K562 (cell line): ENCODE data around the gene ITPKB. TPM values are rescaled to one million over a fixed set of nuclear protein-coding genes. Genes with fewer than 3 reads are reported as not detected.

Experiments used
- ATAC-seq: fragments of 200-7000 bp; cut with Tn5 transposase; 3 replicates; pipeline ENCODE4 v1.9.1; 2020; ENCODE audit warnings: moderate library complexity
- BruUV-seq: library from RNA; stranded (reverse); fragments of 400-500 nt; replicated peaks from 2 replicates; lab custom pipeline; 2021; lab: Mats Ljungman, UMichigan
- CTCF ChIA-PET: fragments of 300-600 bp; formaldehyde crosslinking; extraction: SDS; loops from one replicate; lab custom pipeline; 2021; ENCODE audit warnings: low intra/inter-chr PET ratio; lab: Yijun Ruan, JAX
- POLR2A ChIA-PET: fragments of 300-600, 350-650 bp; sonication (Branson Sonifier 250); formaldehyde crosslinking; extraction: SDS; loops from one replicate; lab custom pipeline; 2021; ENCODE audit warnings: antibody characterized with exemption, inconsistent platforms; lab: Yijun Ruan, JAX
- DNase-seq, 4 experiments: peaks; one replicate each; pipeline versions ENCODE4 v3.0.0 to v3.0.0-alpha.2; 2011 to 2018; ENCODE audit warnings: low spot score in 3 of 4, mixed read lengths in 3 of 4; ENCODE audit errors: extremely low read depth in 1 of 4
- FAIRE-seq: peaks from 2 replicates; lab custom pipeline; 2011; peaks lifted over from hg19 to GRCh38; lab: Jason Lieb, UNC
- H2AFZ ChIP-seq: 2 replicates; pipeline ENCODE4 v1.6.0; 2011; ENCODE audit warnings: low read depth, low read length, control low read depth, inconsistent platforms
- H3K27ac ChIP-seq: fragments of 200-600 bp; 3 replicates; pipeline ENCODE4 v1.8.0; 2011; ENCODE audit warnings: low read depth, mild to moderate bottlenecking, control low read depth, inconsistent platforms, low read length, moderate library complexity, mixed read lengths; ENCODE audit errors: extremely low read depth
- H3K27me3 ChIP-seq, 2 experiments: fragments of 300-600 bp in 1 of 2; 2 replicates in 1 of 2; 3 replicates in 1 of 2; pipeline versions ENCODE4 v1.6.0 to v1.8.0; 2011; ENCODE audit warnings: inconsistent platforms in 2 of 2, low read length in 2 of 2, mild to moderate bottlenecking in 1 of 2, mixed read lengths in 1 of 2, moderate library complexity in 1 of 2; ENCODE audit not compliant: control insufficient read depth in 2 of 2, insufficient read depth in 2 of 2
- H3K36me3 ChIP-seq: fragments of 300-600 bp; 3 replicates; pipeline ENCODE4 v1.8.0; 2011; ENCODE audit warnings: mild to moderate bottlenecking, low read length, inconsistent platforms; ENCODE audit not compliant: control insufficient read depth, insufficient read depth
- H3K4me1 ChIP-seq, 2 experiments: fragments of 200-600 bp in 1 of 2; replicated peaks in 1 of 2; 2 replicates in 1 of 2; 3 replicates in 1 of 2; pipeline versions ENCODE4 v1.5.1 to v1.8.0; 2011; ENCODE audit warnings: inconsistent platforms in 2 of 2, low read length in 2 of 2, mild to moderate bottlenecking in 1 of 2, mixed read lengths in 1 of 2, moderate library complexity in 1 of 2; ENCODE audit not compliant: control insufficient read depth in 2 of 2, insufficient read depth in 2 of 2
- H3K4me2 ChIP-seq: 2 replicates; pipeline ENCODE4 v1.6.1; 2011; ENCODE audit warnings: low read length, control low read depth, inconsistent platforms, mixed read lengths; ENCODE audit not compliant: insufficient read depth
- H3K4me3 ChIP-seq: fragments of 200-600 bp; sonication (generic), shearing (Covaris generic); 2 replicates; pipeline ENCODE4 v1.5.1; 2016; ENCODE audit warnings: control low read depth, inconsistent platforms
- H3K79me2 ChIP-seq: fragments of 200-600 bp; 3 replicates; pipeline ENCODE4 v1.8.0; 2011; ENCODE audit warnings: low read length, inconsistent platforms; ENCODE audit not compliant: control insufficient read depth, insufficient read depth
- H3K9ac ChIP-seq, 2 experiments: 2 replicates each; pipeline versions ENCODE4 v1.6.0 to v1.6.1; 2011; ENCODE audit warnings: low read depth in 2 of 2, low read length in 2 of 2, control low read depth in 1 of 2, inconsistent platforms in 1 of 2, mild to moderate bottlenecking in 1 of 2, mixed read lengths in 1 of 2; ENCODE audit not compliant: insufficient read depth in 1 of 2
- H3K9me1 ChIP-seq: one replicate; pipeline ENCODE4 v1.6.0; 2011; ENCODE audit warnings: inconsistent platforms, mild to moderate bottlenecking, low read length, moderate library complexity; ENCODE audit not compliant: control insufficient read depth, insufficient read depth
- H3K9me3 ChIP-seq: replicated peaks from 2 replicates; pipeline ENCODE4 v1.5.1; 2011; ENCODE audit warnings: low read depth, low read length, inconsistent platforms; ENCODE audit not compliant: control insufficient read depth, insufficient read depth
- H4K20me1 ChIP-seq: replicated peaks from 2 replicates; pipeline ENCODE4 v1.6.1; 2011; ENCODE audit warnings: low read length, inconsistent platforms, mixed read lengths; ENCODE audit not compliant: control insufficient read depth, insufficient read depth
- BMI1 ChIP-seq: fragments of 150-350 bp; IDR thresholded peaks from 2 replicates; pipeline ENCODE4 v1.6.1; 2014; ENCODE audit warnings: low read length
- CREB3L1 ChIP-seq: fragments of 450-650 bp; IDR thresholded peaks from 2 replicates; pipeline ENCODE4 v1.6.1; 2014; ENCODE audit warnings: low read depth, mild to moderate bottlenecking, moderate library complexity, borderline replicate concordance
- ETS2 ChIP-seq: IDR thresholded peaks from 2 replicates; pipeline ENCODE4 v1.6.1; 2016; ENCODE audit warnings: borderline replicate concordance, missing genetic modification characterization, mild to moderate bottlenecking, moderate library complexity, missing compliant biosample characterization; ENCODE audit not compliant: poor library complexity, severe bottlenecking
- FOXA3 ChIP-seq, 2 experiments: fragments of 450-650 bp in 1 of 2; sonication (generic) in 1 of 2; formaldehyde crosslinking; IDR thresholded peaks in 1 of 2; conservative IDR thresholded peaks in 1 of 2; 2 replicates each; pipeline versions ENCODE4 v1.4.0 to v1.8.0; 2020 to 2022; ENCODE audit warnings: mild to moderate bottlenecking in 2 of 2, missing genetic modification reagents in 1 of 2
- PCBP1 ChIP-seq: fragments of 200-400 bp; formaldehyde crosslinking; IDR thresholded peaks from 2 replicates; pipeline ENCODE4 v1.6.1; 2018; ENCODE audit warnings: mild to moderate bottlenecking, low read depth, low read length; ENCODE audit not compliant: poor library complexity, severe bottlenecking
- POLR3A ChIP-seq: IDR thresholded peaks from 2 replicates; pipeline ENCODE4 v1.6.1; 2011; ENCODE audit warnings: borderline replicate concordance, mild to moderate bottlenecking, moderate library complexity; ENCODE audit not compliant: insufficient read length, insufficient read depth; ENCODE audit errors: extremely low read depth
- SMAD1 ChIP-seq: fragments of 150-350 bp; IDR thresholded peaks from 2 replicates; pipeline ENCODE4 v1.6.1; 2014; ENCODE audit warnings: low read length, low read depth; ENCODE audit not compliant: partially characterized antibody
- STAT6 ChIP-seq: sonication (generic); formaldehyde crosslinking; IDR thresholded peaks from 2 replicates; pipeline ENCODE4 v1.8.1; 2023; ENCODE audit warnings: mild to moderate bottlenecking, missing genetic modification reagents
- TEAD4 ChIP-seq, 2 experiments: sonication (generic) in 1 of 2; formaldehyde crosslinking in 1 of 2; IDR thresholded peaks; 2 replicates each; pipeline versions ENCODE4 v1.6.1 to v1.8.0; 2012 to 2022; ENCODE audit warnings: borderline replicate concordance in 1 of 2, inconsistent platforms in 1 of 2, low read length in 1 of 2, mild to moderate bottlenecking in 1 of 2, missing genetic modification reagents in 1 of 2
- ZNF551 ChIP-seq: fragments of 250-450 bp; sonication (Bioruptor Pico); IDR thresholded peaks from 2 replicates; pipeline ENCODE4 v1.5.0; 2021; ENCODE audit warnings: mild to moderate bottlenecking, moderate library complexity
- WGBS: fragments of 100-300 bp; shearing (Covaris generic); methylation state at CpG from one replicate; pipeline ENCODE4 v1.1.6; 2016; ENCODE audit warnings: low coverage, mixed read lengths; ENCODE audit not compliant: insufficient coverage; ENCODE audit errors: missing lambda C conversion rate; 5-methylcytosine and 5-hydroxymethylcytosine counted together
- in situ Hi-C: fragments of 300-500 bp; cut with MboI; formaldehyde crosslinking; loops from 4 replicates; pipeline ENCODE4 v1.15.0; 2018; ENCODE audit warnings: inconsistent platforms, mixed read lengths
- intact Hi-C: fragments of 100-400 bp; cut with micrococcal nuclease; formaldehyde crosslinking; loops from 2 replicates; pipeline ENCODE4 v1.14.2; 2022
- polyA plus RNA-seq, 8 experiments: library from polyadenylated mRNA; depleted of rRNA in 4 of 8; stranded (reverse) in 5 of 8; unstranded in 3 of 8; fragments of >200 nt; fragmentation: Nextera tagmentation in 2 of 8; fragmentation: Illumina TruSeq in 1 of 8; extraction: Ambion mirVana in 2 of 8; extraction: Trizol in 1 of 8; gene quantifications; 2 replicates each; pipeline versions ENCODE4 v1.2.1 to v1.2.3, GENCODE V29; 2011 to 2014; ENCODE audit warnings: inconsistent platforms in 1 of 8, missing spikeins in 1 of 8
- total RNA-seq, 7 experiments: library from RNA; depleted of rRNA in 6 of 7; stranded (reverse); fragments of >200 nt in 6 of 7; fragmentation: Illumina TruSeq in 2 of 7; extraction: Trizol in 2 of 7; gene quantifications; 2 replicates each; pipeline versions ENCODE4 v1.2.1 to v1.2.3, GENCODE V29; 2011 to 2021; ENCODE audit warnings: low replicate concordance in 1 of 7

Gene ITPKB
- total and polyA plus RNA-seq, 9 of the 15 experiments (the other 6 are each of a cell fraction or from before 2014, with no cell fraction given), result 0.01 to 0.22 TPM; not detected in 7

- Histone ChIP-seq H3K27ac (no peak overlapping the region), H3K36me3 (no peaks in the 10 kb centered on the region), H3K4me1 (peaks cover 0 to 9% of the 10 kb centered on the region in 2 experiments; a peak in 4 of 5 replicates), H3K79me2 (no peaks in the 10 kb centered on the region), H3K9me3 (no peaks in the 10 kb centered on the region), H3K4me2 (no peak overlapping the region), H2AFZ (no peak overlapping the region), H3K9me1 (no peaks in the 10 kb centered on the region), H3K4me3 (no peak overlapping the region), H3K9ac (no peak overlapping the region), H3K27me3 (peaks cover 10 to 24% of the 10 kb centered on the region in 2 experiments; a peak in 4 of 5 replicates), H4K20me1 (no peaks in the 10 kb centered on the region)
- no peak for TF ChIP-seq SMAD1
- DNase-seq, result no peak
- ChIA-PET CTCF (no interaction called here), POLR2A (no interaction called here)
- no peak for ATAC-seq
- BruUV-seq, result no TSS peak
- in situ Hi-C loops, result no loop called here
- intact Hi-C loops, result no loop called here
- FAIRE-seq, result no peak
Observed at GRCh38 chr1:226743259-226743658, 4.2 kb upstream of the ITPKB start.

GRCh38 chr1:226741009-226741408 lies 1.9 kb upstream of the ITPKB start:
- no peak overlapping the region for H2AFZ ChIP-seq
- DNase-seq (no peak), FAIRE-seq (no peak), ATAC-seq (no peak)
- H3K79me2 ChIP-seq, result no peaks in the 10 kb centered on the region
- H3K4me3 ChIP-seq, result no peak overlapping the region
- H3K9me3 ChIP-seq, result no peaks in the 10 kb centered on the region
- intact Hi-C loops (no loop called here), in situ Hi-C loops (no loop called here)
- CTCF ChIA-PET, result no interaction called here
- H3K27me3 ChIP-seq, result peaks cover 14 to 37% of the 10 kb centered on the region in 2 experiments
- H3K9ac ChIP-seq, result no peak overlapping the region
- H3K9me1 ChIP-seq, result no peaks in the 10 kb centered on the region
- peaks cover 0 to 25% of the 10 kb centered on the region in 2 experiments; a peak in 4 of 5 replicates for H3K4me1 ChIP-seq
- WGBS, result 0% methylated on average over 3 of the region's 3 CpGs
- no TSS peak for BruUV-seq
- no peaks in the 10 kb centered on the region; the same call in 1 of the 2 replicates for H4K20me1 ChIP-seq
- H3K36me3 ChIP-seq, result no peaks in the 10 kb centered on the region
- H3K27ac ChIP-seq, result no peak overlapping the region
- POLR2A ChIA-PET, result interaction anchor here (1.0 kb wide), 1 partner anchor 359 kb away, joined by 3 read pairs; no protein-coding TSS in a partner anchor
- no peak overlapping the region for H3K4me2 ChIP-seq
- no peak for TF ChIP-seq STAT6
- TF ChIP-seq ETS2, result no peak
- TF ChIP-seq TEAD4 (IDR thresholded peaks at IDR 0.05; ENCODE audit: low read length), result no peak
- TF ChIP-seq TEAD4 (CRISPR knock-in tag; IDR thresholded peaks at IDR 0.05; ENCODE audit: borderline replicate concordance), result no peak
- no peak for TF ChIP-seq FOXA3 (CRISPR knock-in tag; conservative IDR thresholded peaks at IDR 0.05 in 1 of 2, IDR thresholded peaks at IDR 0.05 in 1 of 2)
- no peak for TF ChIP-seq PCBP1
- no peak for TF ChIP-seq ZNF551 (CRISPR knock-in tag)
- no peak for TF ChIP-seq POLR3A
- no peak for TF ChIP-seq BMI1
- no peak for TF ChIP-seq CREB3L1
